GM06990 (cell line): ENCODE results near the gene GGN.

Experiments
- DNase-seq: peaks from one replicate; pipeline ENCODE4 v3.0.0-alpha.2; 2011; ENCODE audit not compliant: insufficient read length; ENCODE audit errors: extremely low read depth
- H3K27me3 ChIP-seq: replicated peaks from 2 replicates; pipeline ENCODE4 v1.6.0; 2011; ENCODE audit warnings: low read length; ENCODE audit not compliant: control insufficient read depth, insufficient read depth
- H3K36me3 ChIP-seq: 2 replicates; pipeline ENCODE4 v1.5.1; 2011; ENCODE audit warnings: low read length; ENCODE audit not compliant: control insufficient read depth, insufficient read depth
- H3K4me3 ChIP-seq: replicated peaks from 2 replicates; pipeline ENCODE4 v1.5.1; 2011; ENCODE audit warnings: low read depth, mild to moderate bottlenecking, control low read depth, low read length
- TF ChIP-seq, protein P1 (sequence below): IDR thresholded peaks from 2 replicates; pipeline ENCODE4 v1.5.1; 2011; ENCODE audit warnings: low read length, control low read depth, mild to moderate bottlenecking, inconsistent platforms; ENCODE audit not compliant: insufficient read depth, poor library complexity, severe bottlenecking

GGN gene

DNA sequence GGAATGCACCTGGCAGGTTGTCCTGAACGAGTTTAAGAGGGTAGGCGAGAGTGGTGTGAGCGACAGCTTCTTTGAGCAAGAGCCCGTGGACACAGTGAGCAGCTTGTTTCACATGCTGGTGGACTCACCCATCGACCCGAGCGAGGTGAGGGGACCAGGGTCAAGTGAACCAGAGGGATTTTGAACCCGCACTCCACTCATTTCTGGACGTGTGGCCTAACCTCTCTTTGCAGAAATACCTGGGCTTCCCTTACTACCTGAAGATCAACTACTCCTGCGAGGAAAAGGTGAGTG is 50.5 kb downstream of the GGN start:
- TF ChIP-seq, protein P1, sequence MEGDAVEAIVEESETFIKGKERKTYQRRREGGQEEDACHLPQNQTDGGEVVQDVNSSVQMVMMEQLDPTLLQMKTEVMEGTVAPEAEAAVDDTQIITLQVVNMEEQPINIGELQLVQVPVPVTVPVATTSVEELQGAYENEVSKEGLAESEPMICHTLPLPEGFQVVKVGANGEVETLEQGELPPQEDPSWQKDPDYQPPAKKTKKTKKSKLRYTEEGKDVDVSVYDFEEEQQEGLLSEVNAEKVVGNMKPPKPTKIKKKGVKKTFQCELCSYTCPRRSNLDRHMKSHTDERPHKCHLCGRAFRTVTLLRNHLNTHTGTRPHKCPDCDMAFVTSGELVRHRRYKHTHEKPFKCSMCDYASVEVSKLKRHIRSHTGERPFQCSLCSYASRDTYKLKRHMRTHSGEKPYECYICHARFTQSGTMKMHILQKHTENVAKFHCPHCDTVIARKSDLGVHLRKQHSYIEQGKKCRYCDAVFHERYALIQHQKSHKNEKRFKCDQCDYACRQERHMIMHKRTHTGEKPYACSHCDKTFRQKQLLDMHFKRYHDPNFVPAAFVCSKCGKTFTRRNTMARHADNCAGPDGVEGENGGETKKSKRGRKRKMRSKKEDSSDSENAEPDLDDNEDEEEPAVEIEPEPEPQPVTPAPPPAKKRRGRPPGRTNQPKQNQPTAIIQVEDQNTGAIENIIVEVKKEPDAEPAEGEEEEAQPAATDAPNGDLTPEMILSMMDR, result no peak
- Histone ChIP-seq H3K27me3 (no peaks in the 10 kb centered on the region), H3K36me3 (no peaks in the 10 kb centered on the region), H3K4me3 (peak overlapping the region; percentile 91)
- DNase-seq, result no peak

GRCh38 chr19:38336638-38337359 is 51.0 kb downstream of the GGN start:
- no peaks in the 10 kb centered on the region for H3K27me3 ChIP-seq
- no peaks in the 10 kb centered on the region for H3K36me3 ChIP-seq
- DNase-seq, result peak; percentile 92
- peak overlapping the region; percentile 91 for H3K4me3 ChIP-seq
- TF ChIP-seq, protein P1, result no peak

- Histone ChIP-seq H3K4me3 (peak overlapping the region; percentile 91), H3K27me3 (no peaks in the 10 kb centered on the region), H3K36me3 (no peaks in the 10 kb centered on the region)
- DNase-seq, result peak; percentile 94
- TF ChIP-seq, protein P1, result no peak
These were observed 51.7 kb downstream of the GGN start for GRCh38 chr19:38335949-38336637.
